ENCODE measurements around the gene RASGRP4.

The RASGRP4 gene

DNA sequence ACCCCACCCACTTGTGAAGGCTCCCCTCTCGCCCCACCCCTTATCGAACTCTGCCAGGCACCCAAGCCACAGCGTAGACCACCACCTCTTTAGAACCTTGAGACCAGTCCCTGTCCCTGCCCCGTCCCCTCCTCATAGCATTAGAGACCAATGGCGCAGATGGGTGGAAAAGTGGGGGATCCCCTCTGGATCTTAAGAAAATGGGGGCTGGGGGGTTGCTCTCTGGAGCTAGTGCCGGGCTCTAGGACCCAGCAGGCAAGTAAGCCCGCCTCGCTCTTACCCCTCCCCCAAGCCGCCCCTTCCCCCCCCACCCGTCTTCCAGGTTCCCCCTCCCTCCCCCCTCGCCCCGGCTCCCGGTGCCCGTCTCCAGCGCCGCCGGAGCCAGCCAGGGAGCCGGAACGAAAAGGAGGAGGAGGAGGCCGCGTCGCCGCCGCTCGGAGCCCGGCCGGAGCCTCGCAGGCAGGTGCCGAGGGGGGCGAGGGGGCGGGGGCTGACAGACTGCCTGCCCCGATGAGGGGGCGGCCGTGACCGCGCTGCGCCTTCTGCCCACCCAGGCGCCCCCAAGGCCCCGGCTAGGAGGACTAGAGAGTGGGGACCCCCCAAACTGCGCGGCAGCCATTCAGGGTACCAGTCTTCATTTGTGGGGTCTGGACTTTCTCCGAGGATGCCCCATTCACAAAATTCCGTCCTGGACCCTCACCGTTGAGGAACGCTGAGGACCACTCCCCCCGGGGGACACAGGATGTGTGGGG lies 37.5 kb downstream of the RASGRP4 start, which contains the start of gene SPRED3:
Gene SPRED3, plus strand, starts transcription at position 349 of the 752 bp plus-strand sequence. CDS start 1,606 bp downstream, outside the sequence.
- peak; percentile 88 for DNase-seq

DNA sequence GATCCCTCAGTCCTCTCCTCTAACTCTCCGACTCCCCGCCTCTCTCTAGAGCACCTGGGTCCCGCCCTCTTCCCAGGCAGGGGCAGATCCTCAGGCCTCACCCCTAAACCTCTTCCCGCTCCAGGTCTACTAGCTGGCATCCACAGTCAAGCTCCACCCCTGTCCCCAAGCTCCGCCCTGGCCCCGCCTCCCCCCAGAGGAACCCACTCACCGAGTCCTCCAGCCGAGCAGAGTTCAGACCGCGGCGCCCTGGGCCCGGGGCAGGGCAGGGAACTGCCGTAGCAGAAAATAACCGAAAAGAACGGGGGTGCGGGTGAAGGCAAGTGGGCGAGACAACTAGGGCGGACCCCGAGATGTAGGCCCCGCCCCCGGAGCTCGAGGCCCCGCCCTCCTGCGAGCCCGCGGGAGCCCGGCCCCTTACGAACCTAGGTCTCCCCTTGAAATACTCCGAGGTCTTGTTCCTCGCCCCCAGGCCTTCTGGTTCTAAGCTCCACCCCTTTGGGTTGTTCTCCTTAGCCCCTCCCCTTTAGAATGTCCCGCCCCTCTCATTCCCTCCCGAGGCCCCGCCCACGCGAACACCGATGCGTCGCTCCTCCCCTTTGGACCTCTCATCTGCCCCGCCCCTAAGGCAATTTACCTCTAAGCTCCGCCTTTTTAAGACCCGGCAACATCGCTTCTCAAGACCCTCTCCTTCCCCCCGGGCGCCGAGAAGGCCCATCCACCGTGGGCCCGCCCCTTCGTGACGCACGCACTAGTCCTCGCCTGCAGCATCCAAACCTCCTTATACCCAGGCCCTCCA lies 38.3 kb downstream of the RASGRP4 start, which contains the start of gene GGN:
Gene GGN, minus strand, starts transcription at position 485 of the 799 bp plus-strand sequence. CDS start 773 bp downstream, outside the sequence.
- peak; percentile 98 for DNase-seq

DNA sequence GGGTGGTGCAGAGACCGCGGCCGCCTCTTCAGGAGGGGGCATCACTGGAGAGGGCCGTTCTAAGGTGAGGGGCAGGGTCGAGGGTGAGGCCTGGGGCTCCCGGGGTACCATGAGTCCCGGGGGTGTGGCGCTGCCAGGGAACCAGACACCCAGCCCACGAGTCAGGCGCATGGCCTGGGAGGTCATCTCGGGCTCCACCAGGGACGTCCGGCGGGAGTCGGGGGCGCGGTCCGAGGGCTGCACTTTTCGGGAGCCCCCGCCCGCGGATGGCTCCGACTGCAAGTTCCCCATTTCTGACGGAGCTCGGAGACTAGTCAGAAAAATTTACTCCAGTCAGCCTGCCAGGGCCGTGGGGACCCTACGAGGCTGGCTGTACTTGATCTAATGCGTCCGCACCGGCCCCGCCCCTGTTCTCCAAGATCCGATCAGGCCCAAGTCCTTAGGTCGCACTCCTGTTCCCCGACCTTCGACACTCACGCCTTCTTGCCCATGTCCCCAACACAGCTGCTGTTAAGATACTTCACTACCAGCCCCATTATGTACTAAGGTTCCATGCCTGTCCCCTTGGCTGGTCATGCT lies 39.0 kb downstream of the RASGRP4 start:
- no peak for DNase-seq

DNA sequence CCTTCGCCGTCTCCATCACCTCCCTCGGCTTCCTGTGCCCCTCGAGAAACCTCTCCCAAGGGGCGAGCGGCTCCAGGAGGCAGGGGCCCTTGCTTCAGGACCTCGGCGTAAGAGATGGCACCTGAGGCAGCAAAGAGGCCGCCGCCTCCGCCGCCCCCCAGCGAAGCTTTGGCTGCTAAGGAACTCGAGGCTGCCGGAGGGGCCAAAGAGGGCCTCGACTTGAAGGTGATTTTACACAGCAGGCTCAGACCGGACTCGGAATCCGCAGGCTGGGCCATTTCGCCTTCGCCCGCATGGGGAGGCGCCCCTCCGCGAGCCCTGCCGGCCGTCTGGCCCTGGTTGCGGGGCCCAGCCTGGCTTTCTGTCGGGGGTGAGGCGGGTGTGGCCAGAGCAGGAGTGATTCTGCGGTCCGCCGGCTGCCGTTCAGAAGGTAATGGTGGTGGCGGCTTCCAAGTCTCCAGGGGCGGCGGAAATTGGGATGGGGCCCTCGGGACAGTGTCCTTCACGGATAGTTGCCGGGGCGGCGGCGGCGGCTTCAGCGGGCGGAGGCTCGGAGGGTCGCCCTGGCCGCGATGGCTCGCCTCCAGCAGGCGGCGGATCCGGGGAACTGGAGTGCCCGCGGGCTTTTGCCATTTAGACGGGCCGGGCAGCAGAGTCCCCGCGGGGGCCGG lies 39.6 kb downstream of the RASGRP4 start:
- no peak for DNase-seq

DNA sequence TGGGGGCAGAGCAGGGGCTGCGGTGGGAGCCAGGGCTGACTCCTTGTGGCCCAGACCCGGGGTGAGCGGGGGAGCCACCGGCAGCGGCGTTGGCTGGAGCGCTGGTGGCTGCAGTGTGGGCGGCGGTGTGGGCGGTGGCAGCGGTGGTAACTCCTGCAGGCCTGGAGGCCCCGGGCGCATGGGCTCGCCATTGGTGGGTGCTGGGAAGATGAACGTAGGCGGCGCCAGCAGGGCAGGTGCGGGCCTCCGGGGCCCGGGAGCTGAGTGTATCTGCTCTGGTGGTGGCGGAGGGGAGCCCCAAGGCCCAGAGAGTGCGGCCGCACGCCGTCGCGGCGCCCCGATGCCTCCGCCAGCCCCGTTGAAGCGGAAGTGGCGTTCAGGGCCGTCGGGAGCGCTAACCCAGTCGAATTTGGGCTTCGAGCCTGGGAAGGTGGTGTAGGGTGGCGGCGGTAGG lies 40.2 kb downstream of the RASGRP4 start:
- no peak for DNase-seq

DNA sequence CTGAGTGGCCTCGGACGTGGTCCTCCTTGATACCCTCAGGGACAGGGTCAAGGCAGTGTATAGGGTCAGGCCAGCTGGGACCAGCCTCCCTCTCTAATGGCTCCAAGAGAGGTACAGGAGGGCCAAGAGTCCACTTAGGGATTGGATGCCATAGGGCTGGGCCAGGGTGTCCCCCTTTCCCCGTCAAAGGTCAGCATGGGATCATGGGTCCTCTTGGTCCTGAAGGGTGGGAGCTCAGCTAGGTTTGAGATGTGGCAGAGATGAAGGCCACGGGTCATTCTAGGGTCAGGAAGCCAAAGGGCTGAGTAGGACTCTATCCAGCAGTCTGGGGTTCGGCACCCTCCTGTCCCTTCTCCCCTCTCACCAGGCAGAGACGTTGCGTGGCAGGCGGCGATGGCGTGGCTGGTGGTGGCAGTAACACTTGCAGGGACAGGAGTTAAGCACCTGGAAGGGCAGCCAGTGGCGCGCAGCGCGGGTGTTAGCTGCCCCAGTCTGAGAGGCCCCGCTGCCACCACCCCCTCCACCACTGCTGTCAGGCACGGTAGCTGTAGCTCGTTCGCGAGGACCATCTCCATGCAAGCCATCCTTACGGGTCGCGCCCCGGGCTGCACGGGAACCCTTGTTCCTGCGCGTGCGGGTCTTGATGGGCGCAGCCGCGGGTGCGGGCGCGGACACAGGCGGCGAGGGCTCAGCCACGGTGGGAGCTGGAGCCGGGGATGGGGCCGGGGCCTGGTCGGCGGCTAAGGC lies 40.8 kb downstream of the RASGRP4 start:
- no peak for DNase-seq

DNA sequence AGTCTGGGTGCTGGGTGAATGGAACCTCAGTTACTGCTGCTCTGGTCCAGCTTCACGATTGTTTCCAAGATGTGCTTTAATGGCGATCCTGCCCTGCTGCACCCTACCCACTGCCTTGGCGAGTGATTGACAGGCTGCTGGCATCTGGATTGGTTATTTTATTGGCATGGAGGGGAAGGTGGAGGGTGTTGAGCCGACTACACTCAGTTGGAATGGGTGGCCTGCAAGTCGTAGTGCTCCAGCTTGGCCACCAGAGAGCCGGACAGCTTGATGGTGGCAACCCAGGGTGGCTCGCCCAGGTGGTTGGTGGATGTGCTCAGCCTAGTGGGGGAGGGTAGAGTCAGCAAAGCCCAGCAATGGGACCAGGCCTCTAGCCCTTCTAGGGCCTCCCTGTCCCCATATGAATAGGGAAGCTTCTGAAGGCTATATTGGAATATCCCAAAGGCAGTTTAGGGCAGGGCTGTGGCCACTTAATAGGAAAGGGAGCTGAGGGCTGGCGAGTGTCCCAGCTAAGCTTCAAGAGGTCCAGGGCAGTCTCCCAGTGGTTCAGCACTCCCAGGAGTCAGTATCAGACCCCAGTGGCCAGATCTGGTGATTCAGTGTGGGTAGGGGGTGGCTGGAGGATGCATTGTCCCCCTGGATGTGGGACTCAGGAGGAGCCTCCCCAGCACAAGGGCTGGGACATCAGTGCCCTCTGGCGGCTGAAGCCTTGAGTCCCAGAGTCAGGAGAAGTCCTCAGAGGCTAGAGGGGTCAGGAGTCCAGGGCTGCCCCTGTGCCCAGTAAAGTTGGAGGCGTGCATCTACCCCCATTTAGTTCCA lies 41.6 kb downstream of the RASGRP4 start:
- peak; percentile 47 for DNase-seq

DNA sequence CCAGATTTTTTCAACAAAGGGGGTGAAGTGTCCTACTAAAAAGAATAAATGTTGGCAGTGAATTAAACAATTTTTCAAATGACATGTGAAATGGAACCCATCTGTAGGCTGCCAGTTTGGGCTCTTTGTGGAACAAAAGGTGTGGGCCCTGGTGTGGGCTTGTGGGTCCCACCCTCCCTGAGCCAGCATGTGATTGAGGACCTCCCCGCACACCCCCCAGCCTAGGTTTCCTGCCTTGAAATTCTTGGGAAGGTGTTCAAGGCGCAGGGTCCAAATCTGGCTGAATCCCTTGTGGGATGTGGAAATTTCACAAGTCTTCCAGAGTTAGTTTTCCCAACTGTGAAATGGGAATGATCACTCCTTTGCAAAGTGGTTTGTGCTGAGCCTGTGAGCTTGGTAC lies 42.3 kb downstream of the RASGRP4 start:
- no peak for DNase-seq

DNA sequence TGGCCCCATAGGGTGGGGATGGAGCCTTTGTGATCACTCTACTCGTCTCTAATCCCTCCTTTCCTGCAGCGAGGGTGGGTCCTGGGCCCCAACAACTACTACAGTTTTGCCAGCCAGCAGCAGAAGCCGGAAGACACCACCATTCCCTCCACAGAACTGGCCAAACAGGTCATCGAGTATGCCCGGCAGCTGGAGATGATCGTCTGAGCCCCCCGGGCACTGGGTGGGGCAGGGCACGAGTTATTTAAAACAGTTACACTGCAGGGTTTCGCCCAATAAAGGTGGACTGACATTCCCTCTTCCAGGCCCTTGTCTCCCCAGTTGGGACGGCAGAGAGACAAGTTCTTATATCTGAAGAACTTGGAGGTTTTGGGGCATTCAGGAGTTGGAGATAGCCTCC lies 42.8 kb downstream of the RASGRP4 start:
- DNase-seq = no peak

DNA sequence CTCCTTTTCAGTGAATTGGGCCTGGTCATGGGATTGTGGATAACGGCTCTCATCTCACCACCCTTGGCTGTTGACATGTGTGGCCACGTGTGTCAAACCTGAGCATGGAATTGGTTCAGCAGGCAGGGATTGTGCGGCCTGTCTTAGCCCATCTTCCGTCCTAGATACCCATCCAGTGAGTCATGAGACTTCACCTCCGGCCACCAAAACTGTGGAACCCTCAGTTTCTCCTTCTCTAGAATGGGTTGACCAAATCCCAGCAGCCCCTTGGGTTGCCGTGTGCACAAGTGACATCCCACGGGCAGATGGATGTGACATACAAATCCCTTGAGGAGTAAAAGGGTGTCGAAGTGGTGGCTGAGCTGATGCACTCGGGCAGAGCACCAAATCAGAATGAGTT lies 44.9 kb downstream of the RASGRP4 start:
- no peak for DNase-seq

DNA sequence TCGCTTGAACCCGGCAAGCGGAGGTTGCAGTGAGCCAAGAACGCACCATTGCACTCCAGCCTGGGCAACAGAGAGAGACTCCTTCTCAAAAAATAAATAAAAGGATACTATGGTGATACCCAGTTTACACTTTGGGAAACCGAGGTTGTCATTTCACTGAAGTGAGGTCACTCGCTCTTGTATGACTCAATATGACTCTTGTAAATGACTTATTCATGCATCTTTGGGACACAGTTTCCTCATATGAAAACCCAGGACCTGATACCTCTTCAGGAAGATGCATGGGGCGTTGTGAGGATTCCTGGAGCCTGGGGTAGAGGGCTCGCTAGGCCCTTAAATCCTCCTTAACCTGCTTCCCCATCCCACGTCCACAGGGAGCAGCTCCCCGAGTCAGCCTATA lies 47.2 kb downstream of the RASGRP4 start:
- DNase-seq = no peak

DNA sequence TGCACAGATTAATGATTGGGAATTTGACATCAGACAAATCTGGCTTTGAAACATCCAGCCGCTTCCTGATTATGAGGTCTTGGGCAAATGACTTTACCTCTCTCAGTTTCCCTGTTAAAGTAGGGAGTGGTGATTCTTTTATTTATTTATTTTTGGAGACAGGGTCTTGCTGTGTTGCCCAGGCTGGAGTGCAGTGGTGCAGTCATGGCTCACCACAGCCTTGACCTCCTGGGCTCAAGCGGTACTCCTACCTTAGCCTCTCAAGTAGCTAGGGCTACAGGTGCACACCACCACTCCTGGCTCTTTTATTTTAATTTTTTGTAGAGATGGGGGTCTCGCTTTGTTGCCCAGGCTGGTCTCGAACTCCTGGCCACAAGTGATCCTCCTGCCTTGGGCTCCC lies 49.0 kb downstream of the RASGRP4 start:
- DNase-seq = no peak

DNA sequence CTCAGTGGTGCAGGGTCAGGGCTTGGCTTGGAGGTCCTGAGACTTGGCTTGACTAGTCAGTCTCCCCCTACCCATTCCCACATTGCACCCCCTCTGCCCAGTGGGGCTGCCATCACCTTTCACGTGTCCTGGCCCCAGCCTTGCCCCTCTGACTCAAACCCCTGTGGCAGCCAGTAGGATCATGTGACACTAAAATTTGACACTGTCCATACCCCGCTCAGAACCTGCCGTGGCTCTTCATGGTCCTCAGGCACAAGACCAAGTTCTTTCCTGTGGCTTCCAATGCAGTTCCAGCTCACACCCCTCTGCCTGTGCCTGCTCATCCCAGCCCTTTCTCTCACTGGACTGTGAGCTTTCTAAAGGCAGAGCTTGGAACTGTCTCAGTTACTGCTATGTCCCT lies 49.4 kb downstream of the RASGRP4 start:
- DNase-seq = no peak

DNA sequence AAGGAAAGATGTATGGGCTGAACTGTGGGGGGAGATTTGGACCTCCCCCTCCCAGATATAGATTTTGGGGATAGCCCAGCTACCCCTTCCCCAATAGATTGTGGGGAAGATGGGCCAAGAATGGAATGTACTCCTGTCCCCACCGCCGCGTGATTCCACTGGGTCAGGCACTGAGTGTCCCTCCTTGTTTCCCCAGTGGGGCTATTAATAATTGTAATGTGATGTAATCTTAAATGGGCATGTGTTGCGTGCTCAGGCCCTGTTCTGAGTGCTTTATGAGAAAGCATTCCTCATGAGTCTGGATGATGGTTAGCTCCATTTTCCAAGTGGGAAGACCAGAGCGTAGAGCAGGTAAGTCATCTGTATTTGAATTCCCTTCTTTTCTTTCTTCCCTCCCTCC lies 50.3 kb downstream of the RASGRP4 start:
- no peak for DNase-seq

DNA sequence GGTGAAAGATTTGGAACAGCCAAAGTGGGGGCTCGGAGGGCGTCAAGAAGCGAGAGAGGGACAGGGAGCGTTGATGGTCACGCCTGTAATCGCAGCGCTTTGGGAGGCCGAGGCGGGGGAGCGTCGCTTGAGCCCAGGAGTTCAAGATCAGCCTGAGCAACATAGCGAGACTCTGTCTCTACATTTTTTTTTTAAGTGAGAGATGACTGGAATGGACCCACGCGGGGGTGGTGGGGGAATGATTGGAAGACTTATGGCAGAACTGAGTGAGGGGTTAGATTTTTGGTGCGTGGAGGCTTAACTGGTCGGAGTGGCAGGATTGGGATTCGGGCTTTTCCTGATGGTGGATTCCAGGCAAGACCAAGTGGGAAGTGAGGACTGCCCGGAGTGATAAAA lies 50.9 kb downstream of the RASGRP4 start:
- peak; percentile 55 for DNase-seq

DNA sequence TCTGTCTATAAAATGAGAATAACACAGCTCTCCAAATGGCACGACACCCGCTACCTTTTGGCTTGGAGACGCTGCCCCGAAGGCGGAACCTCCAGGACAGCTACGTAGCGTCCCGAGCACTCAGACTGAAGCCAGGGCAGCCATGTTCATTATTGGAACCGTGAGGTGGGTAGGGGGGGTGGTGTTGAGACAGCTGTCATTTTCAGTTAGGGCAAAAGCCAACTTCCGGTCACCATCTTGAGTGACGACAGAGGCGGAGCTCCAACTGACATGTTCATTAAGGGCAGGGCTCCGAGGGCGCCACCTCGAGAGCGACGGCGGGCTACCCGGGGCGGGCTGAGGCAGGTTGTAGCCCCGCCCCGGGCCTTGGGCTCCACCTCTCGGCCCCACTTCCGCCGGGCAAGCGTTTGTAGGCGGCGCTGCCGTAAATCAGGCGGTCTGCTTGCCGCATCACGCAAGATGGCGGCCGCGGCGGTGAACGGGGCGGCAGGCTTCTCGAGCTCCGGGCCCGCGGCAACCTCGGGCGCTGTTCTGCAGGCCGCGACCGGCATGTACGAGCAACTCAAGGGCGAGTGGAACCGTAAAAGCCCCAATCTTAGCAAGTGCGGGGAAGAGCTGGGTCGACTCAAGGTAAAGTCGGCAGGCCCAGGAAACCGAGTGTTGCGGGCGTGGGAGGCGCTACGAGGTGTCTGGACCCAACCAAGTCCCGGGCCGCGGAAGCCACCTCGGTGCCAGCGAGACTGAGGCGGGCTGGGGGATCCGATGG lies 51.5 kb downstream of the RASGRP4 start, which contains the start of gene PSMD8:
Gene PSMD8, plus strand, starts transcription at position 240 of the 766 bp plus-strand sequence. Its CDS starts 31 bp downstream, at position 271.
- DNase-seq = peak; percentile 100

DNA sequence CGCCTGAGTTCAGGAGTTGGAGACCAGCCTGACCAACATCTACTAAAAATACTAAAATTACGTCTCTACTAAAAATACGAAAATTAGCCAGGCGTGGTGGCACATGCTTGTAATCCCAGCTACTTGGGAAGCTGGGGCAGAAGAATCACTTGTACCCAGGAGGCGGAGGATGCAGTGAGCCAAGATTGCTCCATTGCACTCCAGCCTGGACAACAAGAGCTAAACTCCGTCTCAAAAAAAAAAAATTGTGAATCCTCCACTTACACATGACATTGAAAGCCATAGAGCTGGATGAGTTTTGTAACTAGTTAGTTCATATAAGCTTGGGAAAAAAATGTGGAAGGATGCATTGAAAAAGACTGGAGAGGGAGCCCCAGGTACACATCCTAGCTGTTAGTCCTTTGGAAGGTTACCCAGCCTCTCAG lies 52.1 kb downstream of the RASGRP4 start:
- DNase-seq = no peak

DNA sequence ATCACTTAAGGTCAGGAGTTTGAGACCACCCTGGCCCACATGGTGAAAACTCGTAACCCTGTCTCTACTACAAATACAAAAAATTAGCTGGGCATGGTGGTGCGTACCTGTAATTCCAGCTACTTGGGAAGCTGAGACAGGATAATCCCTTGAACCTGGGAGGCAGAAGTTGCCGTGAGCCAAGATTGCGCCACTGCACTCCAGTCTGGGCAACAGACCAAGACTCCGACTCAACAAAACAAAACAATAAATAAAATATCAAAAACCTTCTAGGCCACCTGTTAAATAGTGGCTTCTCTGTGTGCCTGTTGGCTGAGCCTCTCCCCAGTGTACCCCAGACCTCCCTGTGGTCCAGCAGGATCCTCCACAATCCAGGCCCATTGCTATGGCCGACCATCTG lies 54.9 kb downstream of the RASGRP4 start:
- DNase-seq = no peak

DNA sequence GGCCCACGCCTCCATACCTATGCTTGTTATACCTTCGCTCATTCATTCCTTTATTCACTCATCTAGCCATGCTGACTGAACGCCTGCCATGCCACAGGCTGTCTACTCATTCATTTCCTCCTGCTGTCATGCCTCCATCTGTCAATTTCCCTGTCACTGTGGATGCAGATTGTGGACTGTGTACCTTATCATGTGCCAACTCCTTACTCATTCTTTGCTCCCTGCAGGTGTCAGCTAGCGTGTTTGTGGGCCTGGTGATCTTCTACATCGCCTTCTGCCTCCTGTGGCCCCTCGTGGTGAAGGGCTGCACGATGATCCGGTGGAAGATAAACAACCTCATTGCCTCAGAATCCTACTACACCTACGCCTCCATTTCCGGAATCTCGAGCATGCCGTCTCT lies 55.7 kb downstream of the RASGRP4 start:
- DNase-seq = peak; percentile 29

DNA sequence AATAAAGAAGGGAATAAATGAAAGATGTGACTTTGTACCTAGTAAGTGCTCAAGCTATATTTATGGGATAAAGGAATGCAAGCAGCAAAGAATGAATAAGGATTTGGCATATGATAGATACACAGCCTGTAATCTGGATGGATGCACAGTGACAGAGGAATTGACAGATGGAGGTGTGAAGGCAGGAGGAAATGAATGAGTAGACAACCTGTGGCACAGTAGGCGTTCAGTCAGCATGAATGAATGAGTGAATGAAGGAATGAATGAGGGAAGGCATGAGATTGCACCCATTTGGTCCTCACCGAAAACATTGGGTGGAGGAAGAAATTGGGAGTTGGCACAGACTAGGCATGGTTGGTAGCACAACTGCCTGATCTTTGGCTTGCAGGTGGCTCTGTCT lies 56.4 kb downstream of the RASGRP4 start:
- DNase-seq = no peak
